ENCODE measurements around the gene LRRTM3. TPM values are rescaled to one million over a fixed set of nuclear protein-coding genes. Genes with fewer than 3 reads are reported as not detected.

LRRTM3 gene
- total RNA-seq: 10 to 100 TPM; 16.5 to 28.6 TPM
- polyA plus RNA-seq (ENCODE audit: insufficient read length in 2 of 2): 10 to 100 TPM; 20.5 to 28.5 TPM
- long read RNA-seq, donor 1, full-length matches to known transcripts: 5 of 24 reads
- long read RNA-seq, donor 1, partial matches to known transcripts: 19 of 24 reads
- long read RNA-seq, donor 1, other reads (novel, unspliced or antisense): 0 of 24 reads
- long read RNA-seq, donor 2, full-length matches to known transcripts: 1 of 1 reads
- long read RNA-seq, donor 2, partial matches to known transcripts: 0 of 1 reads
- long read RNA-seq, donor 2, other reads (novel, unspliced or antisense): 0 of 1 reads
- long read RNA-seq, donor 3, full-length matches to known transcripts: 1 of 1 reads
- long read RNA-seq, donor 3, partial matches to known transcripts: 0 of 1 reads
- long read RNA-seq, donor 3, other reads (novel, unspliced or antisense): 0 of 1 reads
- long read RNA-seq, donor 4: 0 reads

DNA sequence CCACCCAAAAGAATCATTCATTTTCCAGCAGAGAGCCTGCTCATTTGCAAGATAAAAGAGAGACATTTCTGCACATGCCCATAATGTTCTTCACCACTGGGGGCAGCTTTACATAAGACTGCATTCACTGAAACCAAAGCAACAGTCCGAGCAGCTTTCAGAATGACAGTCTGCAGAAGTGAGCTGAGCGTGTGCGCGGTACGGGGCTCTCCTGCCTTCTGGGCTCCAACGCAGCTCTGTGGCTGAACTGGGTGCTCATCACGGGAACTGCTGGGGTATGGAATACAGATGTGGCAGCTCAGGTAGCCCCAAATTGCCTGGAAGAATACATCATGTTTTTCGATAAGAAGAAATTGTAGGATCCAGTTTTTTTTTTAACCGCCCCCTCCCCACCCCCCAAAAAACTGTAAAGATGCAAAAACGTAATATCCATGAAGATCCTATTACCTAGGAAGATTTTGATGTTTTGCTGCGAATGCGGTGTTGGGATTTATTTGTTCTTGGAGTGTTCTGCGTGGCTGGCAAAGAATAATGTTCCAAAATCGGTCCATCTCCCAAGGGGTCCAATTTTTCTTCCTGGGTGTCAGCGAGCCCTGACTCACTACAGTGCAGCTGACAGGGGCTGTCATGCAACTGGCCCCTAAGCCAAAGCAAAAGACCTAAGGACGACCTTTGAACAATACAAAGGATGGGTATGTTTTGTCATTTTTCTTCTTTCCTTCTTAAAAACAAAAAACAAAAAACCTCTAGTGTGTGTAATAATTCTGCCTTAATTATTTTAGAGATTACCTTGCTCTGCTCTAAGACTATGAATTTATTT, at the start of gene LRRTM3:
TSS of gene LRRTM3 (plus strand) at position 141 of the 820 bp plus-strand sequence.
- H3K9me3 ChIP-seq (ENCODE audit: control insufficient read depth, insufficient read depth, low read length): no peaks in the 10 kb centered on the region
- H3K27ac ChIP-seq (ENCODE audit: low read depth, low read length): peak within 1 kb of the TSS; percentile 70
- H3K27me3 ChIP-seq (ENCODE audit: control insufficient read depth, insufficient read depth, low read length): peaks cover 11% of the 10 kb centered on the region
- peak within 1 kb of the TSS; percentile 52 for H3K4me3 ChIP-seq (ENCODE audit: low read depth, low read length)
- 0% methylated on average over 8 of the region's 16 CpGs for WGBS (ENCODE audit: insufficient coverage)
- peaks cover 7% of the 10 kb centered on the region for H3K4me1 ChIP-seq (ENCODE audit: control insufficient read depth, insufficient read depth, low read length)
- DNase-seq (ENCODE audit: low read depth in 4 of 6, low spot score in 6 of 6): peak in 5 of 6 donors; percentile 70 to 98 (median 86)
- H3K36me3 ChIP-seq (ENCODE audit: control insufficient read depth, insufficient read depth, low read length): no peaks in the 10 kb centered on the region

DNA sequence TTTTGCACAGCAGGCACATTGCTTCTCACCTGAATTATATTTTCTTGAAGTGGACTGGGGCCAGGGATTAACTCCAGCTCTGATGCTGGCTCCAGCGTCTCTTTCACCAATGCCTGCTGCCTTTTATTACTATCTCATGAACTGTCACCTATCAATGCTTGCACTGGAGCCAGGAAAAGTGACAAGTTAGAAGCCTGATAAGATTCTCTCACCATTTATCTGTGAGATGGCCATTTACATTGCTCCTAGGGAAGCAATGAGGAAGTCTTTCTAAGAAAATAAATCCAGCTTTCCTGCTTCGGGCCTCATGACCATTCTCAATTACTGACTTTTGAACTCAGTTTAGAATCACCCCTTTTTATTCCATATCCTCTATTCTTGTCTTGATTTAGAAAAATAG, 48.5 kb upstream of the LRRTM3 start:
- no peak for DNase-seq (ENCODE audit: low read depth in 4 of 6, low spot score in 6 of 6)
- Histone ChIP-seq H3K9me3 (ENCODE audit: control insufficient read depth, insufficient read depth, low read length) (no peaks in the 10 kb centered on the region), H3K27ac (ENCODE audit: low read depth, low read length) (no peak overlapping the region), H3K4me1 (ENCODE audit: control insufficient read depth, insufficient read depth, low read length) (no peaks in the 10 kb centered on the region), H3K27me3 (ENCODE audit: control insufficient read depth, insufficient read depth, low read length) (no peaks in the 10 kb centered on the region), H3K4me3 (ENCODE audit: low read depth, low read length) (no peak overlapping the region), H3K36me3 (ENCODE audit: control insufficient read depth, insufficient read depth, low read length) (no peaks in the 10 kb centered on the region)
- no CpG with 5 or more reads among the region's 2 CpGs for WGBS (ENCODE audit: insufficient coverage)

DNA sequence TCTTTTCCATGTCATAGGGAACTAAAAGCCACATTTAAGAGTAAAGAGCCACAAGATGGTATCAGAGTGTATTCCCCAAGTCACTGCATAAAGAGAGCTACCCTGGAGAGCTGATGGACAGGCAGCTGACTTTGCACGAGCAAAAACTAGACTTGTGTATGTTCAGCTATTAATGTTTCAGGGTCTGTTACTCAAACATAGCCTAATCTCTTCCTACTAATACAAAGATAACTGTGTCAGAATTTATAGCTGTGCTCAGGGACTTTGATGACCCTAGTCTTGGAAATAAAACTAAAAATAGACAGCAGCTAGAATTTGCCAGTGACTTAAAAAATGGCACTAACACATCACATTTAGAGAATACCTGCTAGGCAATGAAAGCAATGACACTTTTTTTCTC, 45.5 kb upstream of the LRRTM3 start:
- peak in 1 of 6 donors; percentile 43 for DNase-seq (ENCODE audit: low read depth in 4 of 6, low spot score in 6 of 6)
- Histone ChIP-seq H3K4me1 (ENCODE audit: control insufficient read depth, insufficient read depth, low read length) (no peaks in the 10 kb centered on the region), H3K36me3 (ENCODE audit: control insufficient read depth, insufficient read depth, low read length) (no peaks in the 10 kb centered on the region), H3K4me3 (ENCODE audit: low read depth, low read length) (no peak overlapping the region), H3K27me3 (ENCODE audit: control insufficient read depth, insufficient read depth, low read length) (no peaks in the 10 kb centered on the region), H3K27ac (ENCODE audit: low read depth, low read length) (no peak overlapping the region), H3K9me3 (ENCODE audit: control insufficient read depth, insufficient read depth, low read length) (no peaks in the 10 kb centered on the region)
- WGBS (ENCODE audit: insufficient coverage): no CpG with 5 or more reads among the region's 1 CpG

DNA sequence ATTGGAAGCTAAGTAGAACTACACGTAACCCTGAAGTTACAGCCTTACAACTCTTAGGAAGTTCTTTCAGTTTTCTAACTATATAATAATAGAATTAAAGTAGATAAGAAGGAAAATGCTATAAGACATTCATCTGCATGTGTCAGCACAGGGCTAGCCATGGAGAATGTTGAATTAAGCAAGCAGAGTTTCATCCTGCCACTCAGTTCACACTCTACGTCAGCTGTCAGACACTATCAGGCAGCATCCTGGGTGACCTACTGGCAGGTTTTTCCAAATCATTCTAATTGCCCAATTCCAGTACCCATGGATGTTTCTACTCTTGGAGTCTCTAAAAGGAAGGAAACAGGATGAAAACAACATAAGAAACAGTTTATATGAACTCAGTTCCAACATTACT, 45.0 kb upstream of the LRRTM3 start:
- Histone ChIP-seq H3K4me1 (ENCODE audit: control insufficient read depth, insufficient read depth, low read length) (no peaks in the 10 kb centered on the region), H3K36me3 (ENCODE audit: control insufficient read depth, insufficient read depth, low read length) (no peaks in the 10 kb centered on the region), H3K4me3 (ENCODE audit: low read depth, low read length) (no peak overlapping the region), H3K27me3 (ENCODE audit: control insufficient read depth, insufficient read depth, low read length) (no peaks in the 10 kb centered on the region), H3K9me3 (ENCODE audit: control insufficient read depth, insufficient read depth, low read length) (no peaks in the 10 kb centered on the region), H3K27ac (ENCODE audit: low read depth, low read length) (no peak overlapping the region)
- no peak for DNase-seq (ENCODE audit: low read depth in 4 of 6, low spot score in 6 of 6)
- no CpG with 5 or more reads among the region's 2 CpGs for whole genome bisulfite sequencing (ENCODE audit: insufficient coverage)

DNA sequence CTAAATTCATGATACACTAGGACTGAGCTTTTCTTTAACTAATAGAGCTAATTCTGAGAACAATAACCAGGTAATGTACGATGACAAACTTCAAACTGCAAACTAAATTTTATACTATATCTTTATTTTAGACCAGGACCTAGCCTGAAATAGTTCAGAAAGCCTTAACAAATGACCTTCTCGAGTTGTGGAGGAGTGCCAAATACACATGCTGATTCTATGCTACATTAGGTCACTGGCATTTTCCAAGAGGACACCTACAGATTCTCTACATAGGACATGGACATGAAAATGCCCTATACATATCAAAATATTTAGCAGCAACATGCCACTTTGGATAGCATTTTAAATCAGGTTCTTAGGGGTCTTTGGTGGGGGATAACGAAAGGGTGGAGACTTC, 44.0 kb upstream of the LRRTM3 start:
- Histone ChIP-seq H3K9me3 (ENCODE audit: control insufficient read depth, insufficient read depth, low read length) (no peaks in the 10 kb centered on the region), H3K36me3 (ENCODE audit: control insufficient read depth, insufficient read depth, low read length) (no peaks in the 10 kb centered on the region), H3K27me3 (ENCODE audit: control insufficient read depth, insufficient read depth, low read length) (no peaks in the 10 kb centered on the region), H3K4me3 (ENCODE audit: low read depth, low read length) (no peak overlapping the region), H3K4me1 (ENCODE audit: control insufficient read depth, insufficient read depth, low read length) (no peaks in the 10 kb centered on the region), H3K27ac (ENCODE audit: low read depth, low read length) (no peak overlapping the region)
- WGBS (ENCODE audit: insufficient coverage): no CpG with 5 or more reads among the region's 3 CpGs
- no peak for DNase-seq (ENCODE audit: low read depth in 4 of 6, low spot score in 6 of 6)

DNA sequence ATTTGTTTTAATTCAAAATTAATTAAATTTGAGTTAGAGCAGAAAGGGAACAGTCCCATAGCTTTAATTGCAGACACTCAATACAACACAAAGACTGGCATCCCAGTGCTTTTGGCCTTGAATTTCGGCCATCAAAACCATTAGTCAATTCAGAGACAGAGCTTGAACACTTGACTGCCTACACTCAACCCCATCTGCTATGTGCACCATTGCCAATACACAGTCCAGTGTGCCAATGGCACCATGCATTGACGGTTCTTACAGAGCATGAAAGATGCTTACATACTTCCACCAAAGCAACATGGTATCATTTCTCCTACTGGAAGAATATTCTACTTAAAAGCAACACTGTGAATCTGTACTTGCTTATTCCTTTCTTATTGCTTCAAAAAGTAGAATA, 43.6 kb upstream of the LRRTM3 start:
- H3K27me3 ChIP-seq (ENCODE audit: control insufficient read depth, insufficient read depth, low read length): no peaks in the 10 kb centered on the region
- 82% methylated on average over 2 of the region's 2 CpGs for WGBS (ENCODE audit: insufficient coverage)
- H3K27ac ChIP-seq (ENCODE audit: low read depth, low read length): no peak overlapping the region
- no peaks in the 10 kb centered on the region for H3K36me3 ChIP-seq (ENCODE audit: control insufficient read depth, insufficient read depth, low read length)
- no peak overlapping the region for H3K4me3 ChIP-seq (ENCODE audit: low read depth, low read length)
- H3K9me3 ChIP-seq (ENCODE audit: control insufficient read depth, insufficient read depth, low read length): no peaks in the 10 kb centered on the region
- no peaks in the 10 kb centered on the region for H3K4me1 ChIP-seq (ENCODE audit: control insufficient read depth, insufficient read depth, low read length)
- peak in 2 of 6 donors; percentile 31 to 38 for DNase-seq (ENCODE audit: low read depth in 4 of 6, low spot score in 6 of 6)

DNA sequence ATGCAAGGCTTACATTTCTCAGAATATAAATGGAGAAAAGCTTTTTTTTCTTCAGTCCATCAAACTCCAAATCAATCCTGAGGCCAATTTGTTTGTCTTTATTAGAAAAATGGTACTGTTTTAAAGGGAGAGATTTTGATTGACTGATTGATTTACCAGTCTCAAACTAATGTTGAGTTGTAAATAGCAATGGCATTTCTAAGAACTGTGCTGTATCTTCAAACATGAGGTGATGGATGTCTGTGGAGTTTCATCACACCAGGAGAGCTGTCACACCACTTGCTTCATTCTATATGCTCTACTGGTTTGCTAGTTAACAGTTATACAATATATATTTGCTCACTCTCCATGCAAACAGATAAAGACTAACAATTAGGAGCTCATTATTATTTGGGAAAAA, 39.0 kb upstream of the LRRTM3 start:
- Histone ChIP-seq H3K36me3 (ENCODE audit: control insufficient read depth, insufficient read depth, low read length) (no peaks in the 10 kb centered on the region), H3K9me3 (ENCODE audit: control insufficient read depth, insufficient read depth, low read length) (no peaks in the 10 kb centered on the region), H3K27me3 (ENCODE audit: control insufficient read depth, insufficient read depth, low read length) (no peaks in the 10 kb centered on the region), H3K4me1 (ENCODE audit: control insufficient read depth, insufficient read depth, low read length) (no peaks in the 10 kb centered on the region), H3K4me3 (ENCODE audit: low read depth, low read length) (no peak overlapping the region), H3K27ac (ENCODE audit: low read depth, low read length) (no peak overlapping the region)
- no peak for DNase-seq (ENCODE audit: low read depth in 4 of 6, low spot score in 6 of 6)

DNA sequence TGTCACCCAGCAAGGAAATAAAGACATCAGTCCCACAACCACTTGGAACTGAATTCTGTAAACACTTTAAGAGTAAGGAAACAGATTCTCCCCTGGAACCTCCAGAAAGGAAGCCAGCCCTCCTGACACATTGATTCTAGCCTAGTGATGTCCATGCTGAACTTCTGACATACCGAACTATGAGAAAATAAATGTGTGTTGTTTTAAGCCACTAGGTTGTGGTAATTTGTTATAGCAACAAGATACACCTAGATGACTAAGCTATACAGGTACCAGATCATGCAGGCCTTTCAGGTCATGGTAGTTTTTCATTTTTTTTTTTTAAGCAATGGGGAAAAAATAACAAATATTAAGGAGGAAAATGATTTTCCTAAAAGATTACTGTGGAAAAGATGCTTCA, 37.6 kb upstream of the LRRTM3 start:
- no peak for DNase-seq (ENCODE audit: low read depth in 4 of 6, low spot score in 6 of 6)
- Histone ChIP-seq H3K27me3 (ENCODE audit: control insufficient read depth, insufficient read depth, low read length) (no peaks in the 10 kb centered on the region), H3K4me1 (ENCODE audit: control insufficient read depth, insufficient read depth, low read length) (no peaks in the 10 kb centered on the region), H3K9me3 (ENCODE audit: control insufficient read depth, insufficient read depth, low read length) (no peaks in the 10 kb centered on the region), H3K27ac (ENCODE audit: low read depth, low read length) (no peak overlapping the region), H3K36me3 (ENCODE audit: control insufficient read depth, insufficient read depth, low read length) (no peaks in the 10 kb centered on the region), H3K4me3 (ENCODE audit: low read depth, low read length) (no peak overlapping the region)
- no CpG with 5 or more reads among the region's 1 CpG for WGBS (ENCODE audit: insufficient coverage)

DNA sequence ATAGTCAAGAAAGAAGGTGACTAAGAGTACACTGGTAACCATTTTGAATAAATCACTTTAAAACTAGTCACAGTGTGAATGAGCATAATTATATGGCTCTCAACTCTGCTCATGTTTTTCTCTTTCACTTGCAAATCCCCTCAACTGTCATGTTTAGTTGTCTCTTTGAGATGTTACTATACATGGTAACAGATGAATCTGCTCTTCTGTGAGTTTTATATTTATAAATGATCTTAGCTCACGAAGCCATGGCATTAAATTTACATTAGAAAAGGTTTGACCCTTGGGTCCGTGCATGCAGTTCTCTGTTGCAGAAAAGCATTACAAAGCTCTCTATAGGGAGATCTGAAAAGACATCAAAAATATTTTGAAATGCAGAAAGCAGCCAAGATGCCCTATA, 33.0 kb upstream of the LRRTM3 start:
- H3K4me3 ChIP-seq (ENCODE audit: low read depth, low read length): no peak overlapping the region
- no peak overlapping the region for H3K27ac ChIP-seq (ENCODE audit: low read depth, low read length)
- no peaks in the 10 kb centered on the region for H3K27me3 ChIP-seq (ENCODE audit: control insufficient read depth, insufficient read depth, low read length)
- no peaks in the 10 kb centered on the region for H3K9me3 ChIP-seq (ENCODE audit: control insufficient read depth, insufficient read depth, low read length)
- no peaks in the 10 kb centered on the region for H3K4me1 ChIP-seq (ENCODE audit: control insufficient read depth, insufficient read depth, low read length)
- peak in 1 of 6 donors; percentile 30 for DNase-seq (ENCODE audit: low read depth in 4 of 6, low spot score in 6 of 6)
- no peaks in the 10 kb centered on the region for H3K36me3 ChIP-seq (ENCODE audit: control insufficient read depth, insufficient read depth, low read length)
- 24% methylated on average over 2 of the region's 2 CpGs for WGBS (ENCODE audit: insufficient coverage)

Measured in spinal cord (tissue), 10 donors.